Right renal cortex interstitium (tissue), 3 donors: ENCODE data around the gene MAPK8. TPM values are rescaled to one million over a fixed set of nuclear protein-coding genes. Genes with fewer than 3 reads are reported as not detected.

Source experiments
- DNase-seq, 3 donors: peaks; one replicate each; pipeline ENCODE4 v3.0.0-alpha.2; 2013; ENCODE audit warnings: low read depth in 3 of 3, low spot score in 2 of 3
- polyA plus RNA-seq, 3 donors: library from polyadenylated mRNA; unstranded; fragments of 120-200 nt; gene quantifications; one replicate each; pipeline ENCODE4 v1.2.1, GENCODE V29; 2013; ENCODE audit not compliant: insufficient read length in 3 of 3

MAPK8 gene
- polyA plus RNA-seq, 3 donors: 68.7 to 79.9 (median 77.5) TPM

DNA sequence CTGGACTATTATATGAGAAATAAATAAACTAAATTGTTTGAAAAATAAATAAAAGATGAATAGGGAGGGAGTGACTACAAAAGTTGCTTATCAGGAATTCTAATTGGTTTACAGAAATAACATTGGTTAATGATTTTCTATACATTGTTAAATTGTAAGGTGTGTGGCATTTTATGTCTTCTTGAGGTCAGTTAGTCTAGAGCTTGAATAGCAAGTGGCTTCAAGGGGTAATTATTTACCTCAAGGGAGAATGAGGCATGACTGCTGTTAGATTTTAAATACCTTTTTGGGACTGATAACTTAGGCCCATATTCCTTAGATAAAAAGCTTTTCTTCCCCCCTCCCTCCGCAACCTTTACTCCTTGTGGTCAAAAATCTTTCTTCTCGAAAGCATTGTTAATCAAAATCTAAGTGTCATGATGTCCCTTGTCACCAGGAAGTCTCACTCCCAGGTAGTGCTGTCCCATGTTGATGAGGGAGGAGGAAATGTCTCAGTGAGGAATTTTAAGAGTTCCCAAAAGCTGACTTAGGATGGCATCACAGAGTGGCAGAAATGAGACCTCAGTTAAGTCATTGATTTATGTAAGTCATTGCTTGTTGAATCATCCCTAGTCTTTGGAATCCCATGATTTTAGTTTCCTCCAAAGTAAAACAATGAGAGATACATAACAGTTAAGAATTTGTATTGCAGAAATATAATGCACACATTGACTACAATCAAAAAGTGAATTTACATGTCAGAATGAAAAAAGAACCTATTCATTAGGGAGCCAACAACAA is 71.5 kb downstream of the MAPK8 start:
- DNase-seq: peak in 1 of 3 donors; percentile 19

DNA sequence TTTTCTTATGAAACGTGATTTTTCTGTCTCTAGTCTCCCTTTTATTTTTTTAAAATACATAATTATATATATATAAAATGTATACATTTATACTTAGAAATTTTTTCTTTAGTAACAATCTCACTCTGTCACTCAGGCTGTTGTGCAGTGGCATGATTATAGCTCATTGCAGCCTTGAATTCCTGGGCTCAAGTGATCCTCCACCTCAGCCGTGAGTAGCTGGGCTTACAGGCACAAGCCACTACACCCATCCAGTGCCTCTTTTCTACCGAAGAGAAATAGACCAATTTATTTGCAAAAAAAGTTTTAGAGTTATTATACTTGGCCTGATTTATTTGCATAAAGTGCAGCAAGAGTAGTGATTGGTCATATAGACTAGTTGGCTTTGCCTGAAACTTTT is 72.2 kb downstream of the MAPK8 start:
- DNase-seq: no peak

DNA sequence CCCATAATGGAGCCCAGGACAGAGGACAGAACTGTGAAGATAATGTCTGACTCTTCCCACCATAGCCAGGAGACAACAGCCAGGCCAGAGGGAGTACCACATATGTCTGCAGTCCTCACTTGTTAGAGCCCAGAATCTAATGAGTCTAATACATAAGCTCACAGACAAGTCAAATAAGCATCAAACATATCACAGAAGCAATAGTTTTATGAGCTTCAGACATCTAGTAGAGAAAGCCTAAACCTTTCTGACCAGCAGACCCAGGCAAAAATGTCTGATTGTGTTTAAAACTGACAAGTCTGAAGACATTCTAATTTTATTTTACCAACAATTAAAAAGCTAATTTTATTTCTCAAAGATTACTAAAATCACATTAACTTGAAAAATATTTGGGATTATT is 75.5 kb downstream of the MAPK8 start:
- no peak for DNase-seq

DNA sequence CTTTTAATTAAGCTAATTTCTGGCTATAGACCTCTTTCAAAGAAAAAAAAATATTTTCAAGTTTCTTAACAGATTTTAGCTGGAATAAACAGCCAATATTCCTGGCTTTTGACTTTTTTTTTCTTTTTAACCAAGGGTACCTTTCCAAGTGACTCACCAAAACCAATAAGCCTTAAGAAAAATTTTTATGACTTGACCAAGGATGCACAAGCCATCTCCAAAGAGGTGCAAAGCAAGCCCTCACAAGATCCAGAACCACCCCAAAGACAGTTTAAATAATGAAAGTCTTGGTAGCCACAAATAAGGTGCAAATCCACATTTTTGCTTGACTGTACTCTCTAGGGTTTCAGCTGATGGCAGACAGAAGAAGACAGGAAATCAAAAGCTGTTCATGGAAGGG is 76.5 kb downstream of the MAPK8 start:
- no peak for DNase-seq

DNA sequence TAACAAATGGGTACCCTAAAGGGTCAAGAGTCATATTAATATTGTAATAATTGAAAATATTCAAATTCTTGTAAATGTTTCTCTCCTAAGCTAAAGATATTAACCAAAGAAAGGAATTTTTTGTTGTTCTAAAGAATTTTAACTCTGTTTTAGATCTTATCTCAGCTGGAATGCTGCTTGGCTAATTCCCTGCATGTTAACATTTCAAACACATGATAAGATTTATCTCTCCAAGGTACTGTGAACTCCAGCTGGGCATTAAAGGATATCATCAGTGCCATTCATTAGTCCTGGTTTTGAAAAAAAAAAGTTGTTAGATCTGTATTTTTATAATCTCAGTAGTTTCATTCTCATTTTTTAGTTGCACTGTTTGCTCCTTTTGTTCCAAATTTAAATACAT is 76.9 kb downstream of the MAPK8 start:
- no peak for DNase-seq

DNA sequence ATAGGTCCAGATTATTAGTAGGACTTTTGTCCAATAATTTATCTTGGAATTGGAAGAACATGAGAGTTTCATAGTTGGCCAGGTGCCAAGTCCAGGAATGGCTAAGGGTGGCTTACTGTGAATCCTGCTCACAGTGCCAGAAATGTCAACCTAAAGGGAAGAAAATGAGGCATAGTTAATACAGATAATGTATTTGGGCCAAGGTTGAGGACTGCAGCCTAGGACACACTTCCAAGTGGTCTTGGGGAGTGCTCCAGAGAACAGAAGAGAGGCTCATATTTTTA is 78.2 kb downstream of the MAPK8 start:
- DNase-seq: no peak

DNA sequence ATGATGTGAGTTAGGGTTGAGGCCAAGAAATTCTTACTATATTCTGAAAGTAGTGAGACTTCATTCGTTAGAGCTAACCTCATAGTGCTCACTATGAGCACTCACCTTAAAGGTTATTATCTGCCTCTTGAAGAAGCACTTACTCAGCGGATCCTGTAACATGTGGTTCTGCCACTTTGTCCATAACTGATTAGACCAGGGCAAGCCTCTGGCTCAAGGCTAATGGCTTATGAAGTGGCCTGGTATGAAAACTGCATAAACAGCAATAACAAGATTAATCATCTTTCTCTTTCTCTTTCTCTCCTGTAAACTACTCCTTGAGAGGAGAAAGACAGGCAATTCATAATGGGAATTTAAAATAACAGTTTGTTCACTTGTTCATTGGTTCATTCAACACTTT is 82.8 kb downstream of the MAPK8 start:
- DNase-seq: no peak

DNA sequence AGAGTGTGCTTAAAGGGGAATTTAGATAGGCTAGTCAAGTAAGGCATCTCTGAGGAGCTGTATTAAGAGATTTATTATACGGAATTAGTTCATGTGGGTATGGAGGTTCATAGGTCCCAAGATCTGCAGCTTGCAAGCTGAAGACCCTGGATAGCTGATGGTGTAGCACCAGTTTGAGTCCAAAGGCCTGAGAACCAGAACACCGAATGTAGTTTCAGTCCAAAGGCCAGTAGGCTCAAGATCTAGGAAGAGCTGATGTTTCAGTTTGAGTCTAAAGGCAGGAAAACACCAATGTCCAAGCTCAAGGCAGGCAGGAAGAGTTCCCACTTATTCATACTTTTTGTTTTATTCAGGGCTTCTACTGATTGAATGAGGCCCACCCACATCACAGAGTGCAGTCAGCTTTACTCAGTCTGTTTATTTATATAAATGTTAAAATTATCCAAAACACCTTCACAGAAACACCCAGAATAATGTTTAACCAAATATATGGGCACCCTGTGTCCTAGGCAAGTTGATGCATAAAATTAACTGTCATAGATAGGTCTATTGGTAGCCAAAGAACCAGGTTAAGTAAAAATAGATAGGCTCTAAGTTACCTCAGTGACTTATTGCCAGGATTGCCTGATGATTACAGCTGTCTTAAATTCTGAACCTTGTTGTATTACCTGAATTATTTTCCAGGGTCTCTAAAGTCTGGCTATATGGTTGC is 83.5 kb downstream of the MAPK8 start:
- no peak for DNase-seq

DNA sequence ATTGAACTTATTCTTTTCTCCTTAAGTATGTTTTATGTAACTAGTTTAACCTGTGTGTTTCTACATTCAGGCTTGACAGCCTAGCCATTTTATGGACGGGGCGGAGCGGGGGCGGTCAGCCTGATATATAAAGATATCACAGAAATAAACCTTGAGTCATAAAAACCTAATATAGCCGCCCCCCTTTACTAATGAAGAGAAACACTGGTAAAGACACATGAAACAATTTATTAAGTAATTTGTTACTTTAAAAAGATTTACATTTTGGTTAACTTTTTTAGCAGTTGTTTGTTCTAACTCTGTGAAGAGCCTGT is 84.0 kb downstream of the MAPK8 start:
- DNase-seq: no peak

DNA sequence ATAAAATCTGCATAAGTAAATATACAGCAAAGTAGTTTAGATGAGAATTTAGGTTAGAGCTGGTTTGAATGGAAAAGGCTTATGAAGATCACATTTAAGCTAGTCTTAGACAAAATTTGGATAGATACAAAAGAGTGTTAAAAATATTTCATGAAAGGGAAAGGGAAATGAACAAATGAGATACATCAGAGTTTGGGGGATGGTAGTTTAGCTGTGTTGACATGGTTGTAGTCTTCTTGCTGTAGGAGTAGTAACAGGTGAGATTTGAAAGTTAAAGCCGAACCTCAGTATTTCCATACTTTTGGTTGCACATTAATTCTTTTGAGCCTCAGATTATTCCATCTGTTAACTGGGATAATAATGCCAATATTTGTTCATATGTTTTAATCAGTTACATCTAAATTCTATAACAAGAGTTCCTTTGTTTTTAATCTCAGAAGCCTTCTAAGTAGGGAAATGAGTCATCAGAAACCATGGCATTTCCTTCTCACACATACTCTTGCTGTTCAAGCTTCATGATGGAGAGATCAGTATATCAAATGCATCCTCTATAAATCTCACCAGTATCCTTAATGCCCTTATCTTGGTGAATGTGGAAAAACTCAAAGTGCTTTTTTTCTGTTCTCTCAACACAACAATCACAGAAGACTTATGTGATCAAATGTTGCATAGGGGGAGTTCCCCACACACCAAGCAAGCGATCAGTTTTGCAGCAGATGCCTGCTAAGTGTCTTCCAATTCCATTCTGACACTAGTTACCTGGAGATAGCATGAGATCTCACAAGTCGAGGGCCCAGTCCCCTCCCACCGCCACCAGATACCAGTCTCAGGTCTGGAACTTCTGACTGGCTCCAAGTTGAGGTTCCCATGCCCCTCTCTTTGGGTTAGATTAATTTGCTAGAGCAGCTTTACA is 84.7 kb downstream of the MAPK8 start:
- no peak for DNase-seq

DNA sequence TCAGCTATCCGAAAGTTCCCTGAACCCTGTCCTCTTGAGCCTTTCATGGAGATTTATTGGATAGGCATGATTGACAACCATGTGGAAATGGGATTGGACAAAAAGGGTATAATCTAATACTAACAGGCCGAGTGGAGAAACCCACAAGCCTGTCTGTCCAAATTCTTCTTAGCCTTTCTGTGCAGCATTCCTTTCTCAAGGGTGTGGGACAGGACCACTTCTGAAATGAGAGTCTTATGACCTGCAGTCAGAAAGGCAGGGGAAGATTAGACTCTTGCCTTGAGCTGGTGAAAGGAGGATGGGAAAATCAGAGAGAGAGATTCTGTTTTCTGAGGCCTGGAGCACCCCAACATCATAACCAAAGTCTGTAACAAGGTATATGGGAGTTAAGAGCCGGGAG is 85.5 kb downstream of the MAPK8 start:
- no peak for DNase-seq

DNA sequence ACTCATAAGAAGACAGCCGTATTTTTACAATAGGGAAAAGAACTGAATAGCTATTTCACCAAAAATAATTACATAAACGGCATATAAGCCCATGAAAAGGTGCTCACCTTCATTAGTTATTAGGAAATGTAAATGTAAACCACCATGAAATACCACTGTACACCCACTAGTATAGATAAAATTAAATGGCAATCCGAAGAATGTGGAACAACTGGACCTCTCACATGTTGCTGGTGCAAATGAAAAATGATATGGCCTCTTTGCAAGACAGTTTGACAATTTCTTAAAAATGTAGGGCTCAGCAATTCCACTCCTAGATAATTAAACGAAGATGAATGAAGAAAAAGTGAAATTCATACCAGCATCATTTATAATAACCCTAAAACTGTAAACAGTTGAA is 91.8 kb downstream of the MAPK8 start:
- DNase-seq: no peak

DNA sequence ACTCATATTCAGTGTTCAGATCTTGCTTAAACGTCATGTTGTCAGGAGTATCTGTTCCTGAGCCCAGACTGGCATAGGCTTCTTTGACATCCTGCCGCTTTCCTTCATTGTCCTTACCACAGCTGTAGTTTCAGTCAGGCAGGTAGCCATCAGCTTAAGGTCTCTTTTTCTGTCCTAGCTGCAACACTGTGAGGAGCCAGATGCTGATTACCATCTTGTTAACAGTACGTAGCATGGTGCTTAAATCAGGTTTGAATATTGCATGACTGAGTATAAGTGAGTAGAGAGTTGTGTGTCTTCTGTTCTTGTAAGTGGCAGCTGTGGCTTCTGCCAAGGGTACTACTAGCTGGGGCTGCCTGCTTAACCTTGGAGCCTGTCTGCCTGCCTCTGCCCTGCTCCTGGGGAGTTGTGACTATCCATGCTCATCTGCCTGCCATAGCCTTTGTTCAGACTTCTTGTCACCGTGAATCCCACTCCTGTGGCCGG is 92.6 kb downstream of the MAPK8 start:
- DNase-seq: no peak

DNA sequence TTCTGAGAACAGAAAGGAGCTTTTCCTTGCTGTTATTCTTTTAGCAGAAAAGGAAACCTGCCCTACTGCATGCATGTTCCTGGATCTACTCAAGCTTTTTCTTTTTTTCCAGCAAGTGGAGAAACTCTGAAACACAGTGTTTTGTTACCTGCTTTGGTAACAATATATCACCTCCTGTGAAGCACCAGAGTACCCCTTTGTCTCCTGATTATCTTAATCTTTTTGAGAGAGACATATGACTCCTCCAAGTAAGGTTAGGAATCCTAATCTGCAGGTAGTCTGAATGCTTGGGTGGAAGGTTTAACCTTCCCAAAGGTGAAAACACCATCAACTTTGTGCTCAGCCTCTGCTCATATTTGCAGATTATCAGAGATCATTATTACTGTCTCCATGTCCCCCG is 93.1 kb downstream of the MAPK8 start:
- DNase-seq: no peak

DNA sequence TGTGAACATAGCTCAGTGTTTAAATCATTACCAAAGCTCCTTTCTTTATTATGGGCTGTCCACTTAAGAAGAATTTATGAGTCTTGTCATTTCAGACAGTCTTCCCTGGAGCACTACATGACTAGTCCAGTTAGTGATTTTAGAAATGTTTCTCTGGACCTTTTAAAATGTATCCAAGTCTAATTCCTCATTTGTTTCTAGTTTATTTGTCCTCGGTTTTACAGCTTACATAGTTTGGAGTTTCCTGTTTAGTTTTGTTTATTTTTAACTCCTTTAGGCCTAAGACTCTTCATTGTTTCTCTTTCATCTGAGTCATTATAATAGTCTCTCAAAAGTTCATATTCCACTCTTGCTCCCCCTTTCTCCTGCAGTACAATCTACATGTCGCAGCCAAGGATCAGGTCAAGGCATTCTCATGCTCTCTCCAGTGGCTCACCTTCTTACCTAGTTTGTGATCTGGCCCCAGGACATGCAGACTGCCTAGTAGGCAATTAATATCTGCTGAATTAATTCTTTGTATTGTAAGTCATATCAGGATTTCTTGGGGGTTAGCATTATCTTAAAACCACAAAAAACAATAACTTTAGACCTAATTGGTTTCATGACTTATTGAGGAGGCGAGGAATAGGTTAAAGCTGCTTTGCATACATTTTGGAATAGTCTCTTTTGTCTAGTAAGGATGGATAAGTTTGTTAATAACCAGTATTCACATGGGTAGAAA is 93.8 kb downstream of the MAPK8 start:
- no peak for DNase-seq

DNA sequence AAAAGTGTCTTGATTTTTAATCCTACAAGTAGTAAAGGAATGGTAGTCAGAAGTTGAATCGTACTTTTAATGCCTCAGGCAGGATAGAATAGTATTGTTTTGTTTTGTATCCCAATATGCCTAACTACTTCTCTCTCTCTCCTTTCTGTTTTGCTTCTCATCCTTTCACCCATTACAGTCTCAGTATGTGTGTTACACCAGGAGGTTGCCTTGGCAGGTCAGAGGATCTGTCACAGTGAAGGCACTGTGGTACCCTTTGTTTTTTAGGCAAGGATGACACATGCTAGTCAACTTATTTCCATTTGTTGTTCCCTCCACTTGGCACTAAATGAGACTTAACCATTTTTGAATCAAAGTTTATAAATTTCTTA is 94.4 kb downstream of the MAPK8 start:
- no peak for DNase-seq

DNA sequence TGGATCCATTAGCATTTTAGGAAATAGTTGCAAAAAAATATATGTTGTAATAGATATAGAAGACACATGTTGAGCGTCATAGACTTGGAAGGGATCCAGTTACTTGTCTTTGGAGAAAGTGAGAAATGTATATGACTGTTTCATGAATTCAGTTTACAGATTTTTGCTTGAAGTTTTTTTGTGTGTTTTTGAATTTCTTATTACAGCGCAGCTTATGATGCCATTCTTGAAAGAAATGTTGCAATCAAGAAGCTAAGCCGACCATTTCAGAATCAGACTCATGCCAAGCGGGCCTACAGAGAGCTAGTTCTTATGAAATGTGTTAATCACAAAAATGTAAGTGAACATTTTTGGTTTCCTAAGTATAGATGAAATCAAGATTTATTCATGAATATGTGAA is 98.2 kb downstream of the MAPK8 start:
- no peak for DNase-seq

DNA sequence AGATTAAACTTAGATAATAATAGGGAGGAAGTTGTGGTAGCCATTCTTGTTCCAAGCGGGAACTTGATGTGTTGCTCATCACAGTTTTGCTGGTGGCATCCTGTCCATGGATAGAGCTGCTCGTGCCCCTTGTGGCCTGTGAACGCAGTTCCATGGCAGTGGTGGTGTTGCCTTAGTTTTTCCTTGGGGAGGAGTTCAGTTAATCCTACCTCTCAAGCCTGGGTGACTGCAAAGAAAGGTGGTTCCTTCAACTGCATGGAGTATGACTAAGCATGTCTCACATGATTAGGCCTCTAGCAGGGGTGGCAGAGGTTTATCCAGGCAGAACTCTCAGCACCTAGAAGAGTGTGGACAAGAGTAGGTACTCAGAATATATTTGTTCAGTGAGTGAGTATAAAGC is 99.7 kb downstream of the MAPK8 start:
- DNase-seq: no peak

DNA sequence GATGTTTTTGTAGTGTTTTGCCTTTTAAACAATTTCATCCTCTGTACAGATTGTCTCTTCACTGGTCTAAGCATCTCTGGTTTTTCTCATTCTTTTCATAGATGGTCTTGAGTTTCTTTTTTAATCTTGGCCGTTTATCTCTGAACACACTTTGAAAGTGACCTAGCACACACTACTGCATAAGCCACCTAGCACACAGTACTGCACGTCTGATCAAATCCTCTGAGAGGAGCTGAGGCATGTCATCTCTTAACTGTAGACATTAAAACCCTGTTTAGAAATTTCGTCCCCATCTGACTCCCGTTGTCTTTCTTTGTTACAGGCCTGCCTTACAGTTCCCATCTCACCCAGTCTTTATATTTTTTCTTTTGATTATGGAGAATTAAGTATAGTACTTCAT is 100.2 kb downstream of the MAPK8 start:
- no peak for DNase-seq

DNA sequence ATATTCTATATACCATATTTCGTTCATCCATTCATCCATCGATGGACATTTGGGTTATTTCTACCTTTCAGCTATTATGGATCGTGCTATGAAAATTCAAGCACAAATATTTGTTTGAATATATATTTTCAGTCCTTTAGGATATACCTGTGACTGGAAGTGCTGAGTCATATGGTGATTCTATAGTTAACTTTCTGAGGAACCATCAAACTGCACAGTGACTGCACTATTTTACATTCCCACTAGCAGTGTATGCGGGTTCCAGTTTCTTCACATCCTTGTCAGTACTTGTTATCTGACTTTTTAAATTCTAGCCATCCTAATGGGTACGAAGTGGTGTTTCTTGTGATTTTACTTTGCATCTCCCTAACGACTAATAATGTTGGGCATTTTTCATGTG is 104.0 kb downstream of the MAPK8 start:
- DNase-seq: no peak

DNA sequence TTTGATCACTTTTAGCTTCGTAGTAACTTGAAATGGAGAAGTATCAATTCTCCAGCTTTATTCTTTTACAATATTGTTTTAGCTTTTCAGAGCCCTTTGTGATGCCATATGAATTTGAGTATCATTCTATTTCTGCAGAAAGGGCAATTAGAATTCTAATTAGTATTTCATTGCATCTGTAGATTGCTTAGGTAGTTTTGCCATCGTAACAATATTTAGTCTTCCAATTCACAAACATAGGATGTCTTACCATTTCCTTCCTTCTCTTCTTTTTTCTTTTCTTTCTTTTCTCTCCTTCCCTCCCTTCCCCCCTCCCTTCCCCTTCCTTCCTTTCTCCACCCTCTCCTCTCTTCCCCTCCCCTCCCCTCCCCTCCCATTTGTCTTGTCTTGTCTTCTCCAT is 105.0 kb downstream of the MAPK8 start:
- no peak for DNase-seq
